SH-SY5Y (cell line): ENCODE results near the gene RALY.

Source experiments
- GATA2 ChIP-seq: IDR thresholded peaks from 2 replicates; pipeline ENCODE4 v1.6.1; 2011; ENCODE audit warnings: mild to moderate bottlenecking, low read depth, low read length
- GATA3 ChIP-seq: IDR thresholded peaks from 2 replicates; pipeline ENCODE4 v1.6.1; 2011; ENCODE audit warnings: low read depth, mild to moderate bottlenecking, low read length, moderate library complexity

- TF ChIP-seq GATA2 (no peak), GATA3 (no peak)
These were observed 128.7 kb downstream of the RALY start for GRCh38 chr20:34122274-34122980.
